Measurements from ENCODE around the gene CCIN. TPM values are rescaled to one million over a fixed set of nuclear protein-coding genes. Genes with fewer than 3 reads are reported as not detected.

Gene CCIN
- total RNA-seq, 1 experiment from 2014 or later = 0.36 TPM

Other genes starting within 250 kb of the CCIN start
- gene OR2S2, start 211.2 kb upstream of the CCIN start, total RNA-seq (2014; rRNA removed; shearing (Covaris generic); ENCODE audit: low replicate concordance) = not detected in 2 replicates
- 33.8 and 36.1 TPM in 2 replicates for gene RECK, start 132.5 kb upstream of the CCIN start, total RNA-seq (2014; rRNA removed; shearing (Covaris generic); ENCODE audit: low replicate concordance)
- gene GLIPR2, start 32.7 kb upstream of the CCIN start, total RNA-seq (2014; rRNA removed; shearing (Covaris generic); ENCODE audit: low replicate concordance) = 17.1 and 20.3 TPM in 2 replicates
- gene CLTA, start 21.5 kb downstream of the CCIN start, total RNA-seq (2014; rRNA removed; shearing (Covaris generic); ENCODE audit: low replicate concordance) = 1,843 and 1,874 TPM in 2 replicates
- gene GNE, start 89.1 kb downstream of the CCIN start, total RNA-seq (2014; rRNA removed; shearing (Covaris generic); ENCODE audit: low replicate concordance) = 27.0 and 34.0 TPM in 2 replicates
- gene RNF38, start 230.9 kb downstream of the CCIN start, total RNA-seq (2014; rRNA removed; shearing (Covaris generic); ENCODE audit: low replicate concordance) = 11.0 and 13.3 TPM in 2 replicates

All from MG63 (cell line).